Natural killer cell (primary cell): ENCODE data around the gene PSRC1. TPM values are rescaled to one million over a fixed set of nuclear protein-coding genes. Genes with fewer than 3 reads are reported as not detected.

Experiments used
- ATAC-seq, 3 donors: fragments of 150-1000 bp in 2 of 3; fragments of 200-7000 bp in 1 of 3; cut with Tn5 transposase; 1 replicate in 1 of 3; 2 replicates in 2 of 3; pipeline ENCODE4 v1.10.0; 2021; ENCODE audit warnings: mild to moderate bottlenecking in 2 of 3, moderate library complexity in 2 of 3
- DNase-seq, 2 donors: peaks; one replicate each; pipeline versions ENCODE4 v3.0.0 to v3.0.0-alpha.2; 2013 to 2021; ENCODE audit warnings: mixed read lengths in 1 of 2
- H3K27ac ChIP-seq: one replicate; pipeline ENCODE4 v1.5.1; 2013; ENCODE audit warnings: mild to moderate bottlenecking, low read length
- H3K27me3 ChIP-seq: one replicate; pipeline ENCODE4 v1.6.1; 2013; ENCODE audit warnings: low read length; ENCODE audit not compliant: control insufficient read depth, insufficient read depth
- H3K36me3 ChIP-seq: one replicate; pipeline ENCODE4 v1.6.1; 2013; ENCODE audit warnings: low read length; ENCODE audit not compliant: control insufficient read depth, insufficient read depth
- H3K4me1 ChIP-seq: one replicate; pipeline ENCODE4 v1.6.1; 2013; ENCODE audit warnings: low read length; ENCODE audit not compliant: control insufficient read depth, insufficient read depth
- H3K4me3 ChIP-seq: one replicate; pipeline ENCODE4 v1.5.1; 2013; ENCODE audit warnings: low read length
- H3K9me3 ChIP-seq: one replicate; pipeline ENCODE4 v1.6.1; 2013; ENCODE audit warnings: low read length; ENCODE audit not compliant: control insufficient read depth, insufficient read depth
- H3K27ac Mint-ChIP-seq, 2 donors: one replicate each; pipeline ENCODE4 v1.8.0; 2022; ENCODE audit warnings: mild to moderate bottlenecking in 2 of 2, mixed read lengths in 2 of 2, moderate library complexity in 1 of 2
- H3K27me3 Mint-ChIP-seq, 2 donors: one replicate each; pipeline ENCODE4 v1.8.0; 2022; ENCODE audit warnings: low read depth in 2 of 2, mixed read lengths in 2 of 2
- H3K36me3 Mint-ChIP-seq: one replicate; pipeline ENCODE4 v1.8.0; 2022; ENCODE audit warnings: mixed read lengths
- H3K4me1 Mint-ChIP-seq, 2 donors: one replicate each; pipeline ENCODE4 v1.8.0; 2022; ENCODE audit warnings: mixed read lengths in 2 of 2
- H3K4me3 Mint-ChIP-seq: one replicate; pipeline ENCODE4 v1.8.0; 2022; ENCODE audit warnings: mild to moderate bottlenecking, moderate library complexity, mixed read lengths
- H3K9me3 Mint-ChIP-seq, 2 donors: one replicate each; pipeline ENCODE4 v1.8.0; 2022; ENCODE audit warnings: mixed read lengths in 2 of 2
- WGBS: methylation state at CpG from one replicate; pipeline ENCODE4 v1.1.7; 2013; ENCODE audit warnings: missing lambda C conversion rate; ENCODE audit not compliant: insufficient coverage; 5-methylcytosine and 5-hydroxymethylcytosine counted together
- intact Hi-C: fragments of 100-400 bp; cut with micrococcal nuclease; formaldehyde crosslinking; loops from one replicate; pipeline ENCODE4 v1.14.2; 2022
- total RNA-seq, 4 donors: library from RNA; stranded (reverse); fragments of 120-200 nt in 1 of 4; gene quantifications; one replicate each; pipeline versions ENCODE4 v1.2.3 to v1.2.4, GENCODE V29; 2013 to 2022
- TF ChIP-seq, protein P1 (sequence below): fragments of 200-600 bp; IDR thresholded peaks from one replicate; pipeline ENCODE4 v1.8.0; 2022; ENCODE audit warnings: antibody characterized with exemption

The PSRC1 gene
- total RNA-seq, 3 donors from 2014 or later (not counting 1 experiment from before 2014, with no cell fraction given) = 1.1 to 2.4 (median 1.9) TPM

DNA sequence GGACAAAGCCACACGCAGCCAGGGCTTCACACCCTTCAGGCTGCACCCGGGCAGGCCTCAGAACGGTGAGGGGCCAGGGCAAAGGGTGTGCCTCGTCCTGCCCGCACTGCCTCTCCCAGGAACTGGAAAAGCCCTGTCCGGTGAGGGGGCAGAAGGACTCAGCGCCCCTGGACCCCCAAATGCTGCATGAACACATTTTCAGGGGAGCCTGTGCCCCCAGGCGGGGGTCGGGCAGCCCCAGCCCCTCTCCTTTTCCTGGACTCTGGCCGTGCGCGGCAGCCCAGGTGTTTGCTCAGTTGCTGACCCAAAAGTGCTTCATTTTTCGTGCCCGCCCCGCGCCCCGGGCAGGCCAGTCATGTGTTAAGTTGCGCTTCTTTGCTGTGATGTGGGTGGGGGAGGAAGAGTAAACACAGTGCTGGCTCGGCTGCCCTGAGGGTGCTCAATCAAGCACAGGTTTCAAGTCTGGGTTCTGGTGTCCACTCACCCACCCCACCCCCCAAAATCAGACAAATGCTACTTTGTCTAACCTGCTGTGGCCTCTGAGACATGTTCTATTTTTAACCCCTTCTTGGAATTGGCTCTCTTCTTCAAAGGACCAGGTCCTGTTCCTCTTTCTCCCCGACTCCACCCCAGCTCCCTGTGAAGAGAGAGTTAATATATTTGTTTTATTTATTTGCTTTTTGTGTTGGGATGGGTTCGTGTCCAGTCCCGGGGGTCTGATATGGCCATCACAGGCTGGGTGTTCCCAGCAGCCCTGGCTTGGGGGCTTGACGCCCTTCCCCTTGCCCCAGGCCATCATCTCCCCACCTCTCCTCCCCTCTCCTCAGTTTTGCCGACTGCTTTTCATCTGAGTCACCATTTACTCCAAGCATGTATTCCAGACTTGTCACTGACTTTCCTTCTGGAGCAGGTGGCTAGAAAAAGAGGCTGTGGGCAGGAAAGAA, 8.1 kb downstream of the PSRC1 start:
- H3K4me3 Mint-ChIP-seq = no peak overlapping the region
- no peaks in the 10 kb centered on the region for H3K36me3 ChIP-seq
- peaks cover 0 to 9% of the 10 kb centered on the region in 2 donors for H3K4me1 Mint-ChIP-seq
- H3K27ac ChIP-seq = no peak overlapping the region
- no peak for DNase-seq
- H3K36me3 Mint-ChIP-seq = no peaks in the 10 kb centered on the region
- peaks cover 5% of the 10 kb centered on the region for H3K4me1 ChIP-seq
- no peaks in the 10 kb centered on the region for H3K27me3 Mint-ChIP-seq
- no peaks in the 10 kb centered on the region for H3K9me3 Mint-ChIP-seq
- H3K27ac Mint-ChIP-seq = no peak overlapping the region
- TF ChIP-seq, protein P1, sequence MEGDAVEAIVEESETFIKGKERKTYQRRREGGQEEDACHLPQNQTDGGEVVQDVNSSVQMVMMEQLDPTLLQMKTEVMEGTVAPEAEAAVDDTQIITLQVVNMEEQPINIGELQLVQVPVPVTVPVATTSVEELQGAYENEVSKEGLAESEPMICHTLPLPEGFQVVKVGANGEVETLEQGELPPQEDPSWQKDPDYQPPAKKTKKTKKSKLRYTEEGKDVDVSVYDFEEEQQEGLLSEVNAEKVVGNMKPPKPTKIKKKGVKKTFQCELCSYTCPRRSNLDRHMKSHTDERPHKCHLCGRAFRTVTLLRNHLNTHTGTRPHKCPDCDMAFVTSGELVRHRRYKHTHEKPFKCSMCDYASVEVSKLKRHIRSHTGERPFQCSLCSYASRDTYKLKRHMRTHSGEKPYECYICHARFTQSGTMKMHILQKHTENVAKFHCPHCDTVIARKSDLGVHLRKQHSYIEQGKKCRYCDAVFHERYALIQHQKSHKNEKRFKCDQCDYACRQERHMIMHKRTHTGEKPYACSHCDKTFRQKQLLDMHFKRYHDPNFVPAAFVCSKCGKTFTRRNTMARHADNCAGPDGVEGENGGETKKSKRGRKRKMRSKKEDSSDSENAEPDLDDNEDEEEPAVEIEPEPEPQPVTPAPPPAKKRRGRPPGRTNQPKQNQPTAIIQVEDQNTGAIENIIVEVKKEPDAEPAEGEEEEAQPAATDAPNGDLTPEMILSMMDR = no peak
- 75% methylated on average over 23 of the region's 24 CpGs for WGBS
- no peaks in the 10 kb centered on the region for H3K9me3 ChIP-seq
- H3K4me3 ChIP-seq = no peak overlapping the region
- no peak for ATAC-seq
- no peaks in the 10 kb centered on the region for H3K27me3 ChIP-seq
- intact Hi-C loops = no loop called here

DNA sequence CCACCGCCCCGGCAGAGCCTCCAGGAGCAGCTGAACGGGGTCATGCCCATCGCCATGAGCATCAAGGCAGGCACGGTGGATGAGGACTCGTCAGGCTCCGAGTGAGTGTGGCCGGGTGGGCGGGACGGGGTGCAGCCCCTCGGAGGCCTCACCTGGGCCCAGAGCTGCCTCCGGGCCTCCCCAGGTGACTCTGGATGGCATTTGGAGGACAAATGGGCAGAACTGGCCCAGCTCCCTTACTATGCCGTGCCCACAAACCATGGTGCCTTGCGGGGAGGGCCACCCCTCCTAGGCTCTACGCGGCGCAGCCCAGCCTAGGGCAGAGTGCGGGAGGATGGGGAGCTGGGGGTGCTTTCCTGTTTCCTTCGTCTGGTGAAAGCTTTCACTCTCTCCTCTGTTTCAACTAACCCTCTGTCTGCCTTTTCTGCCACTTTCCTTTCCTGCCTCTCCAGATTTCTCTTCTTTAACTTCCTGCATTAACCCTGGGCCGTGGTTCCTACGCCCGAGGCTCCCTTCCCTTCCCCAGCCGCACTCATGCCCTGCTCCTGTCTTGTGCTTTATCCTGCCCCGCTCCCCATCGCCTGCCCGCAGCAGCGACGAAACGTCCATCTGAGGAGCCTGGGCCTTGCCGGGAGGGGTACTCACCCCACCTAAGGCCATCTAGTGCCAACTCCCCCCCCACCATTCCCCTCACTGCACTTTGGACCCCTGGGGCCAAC, 9.2 kb downstream of the PSRC1 start:
- H3K4me1 Mint-ChIP-seq = peaks cover 0 to 9% of the 10 kb centered on the region in 2 donors
- no peaks in the 10 kb centered on the region for H3K27me3 Mint-ChIP-seq
- peak overlapping the region in 1 of 2 donors; percentile 4 for H3K27ac Mint-ChIP-seq
- intact Hi-C loops = no loop called here
- TF ChIP-seq, protein P1 = no peak
- Histone ChIP-seq H3K9me3 (no peaks in the 10 kb centered on the region), H3K4me3 (no peak overlapping the region), H3K4me1 (peaks cover 5% of the 10 kb centered on the region), H3K27ac (no peak overlapping the region), H3K27me3 (no peaks in the 10 kb centered on the region), H3K36me3 (no peaks in the 10 kb centered on the region)
- no peaks in the 10 kb centered on the region for H3K36me3 Mint-ChIP-seq
- no peaks in the 10 kb centered on the region for H3K9me3 Mint-ChIP-seq
- no peak for DNase-seq
- no peak overlapping the region for H3K4me3 Mint-ChIP-seq
- ATAC-seq = no peak
- WGBS = 64% methylated on average over 30 of the region's 30 CpGs

DNA sequence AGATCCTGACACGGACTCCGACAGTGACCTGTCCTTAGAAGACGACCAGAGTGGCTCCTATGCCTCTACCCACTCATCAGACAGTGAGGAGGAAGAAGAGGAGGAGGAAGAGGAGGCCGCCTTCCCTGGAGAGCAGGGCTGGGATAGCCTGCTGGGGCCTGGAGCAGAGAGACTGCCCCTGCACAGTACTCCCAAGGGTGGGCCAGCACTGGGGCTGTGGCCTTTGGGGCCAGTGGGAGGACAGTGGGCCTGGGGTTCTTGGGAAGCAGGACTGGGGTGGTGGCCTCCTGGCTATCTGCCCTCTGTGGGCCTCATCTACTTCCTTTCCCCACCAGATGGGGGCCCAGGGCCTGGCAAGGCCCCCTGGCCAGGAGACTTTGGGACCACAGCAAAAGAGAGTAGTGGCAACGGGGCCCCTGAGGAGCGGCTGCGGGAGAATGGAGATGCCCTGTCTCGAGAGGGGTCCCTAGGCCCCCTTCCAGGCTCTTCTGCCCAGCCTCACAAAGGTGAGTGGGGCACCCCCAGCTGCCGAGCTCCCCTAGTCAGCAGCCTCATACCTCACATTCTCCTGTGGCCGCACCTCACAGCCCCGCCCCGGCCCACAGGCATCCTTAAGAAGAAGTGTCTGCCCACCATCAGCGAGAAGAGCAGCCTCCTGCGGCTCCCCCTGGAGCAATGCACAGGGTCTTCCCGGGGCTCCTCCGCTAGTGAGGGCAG, 10.0 kb downstream of the PSRC1 start:
- TF ChIP-seq, protein P1 = no peak
- Mint-ChIP-seq H3K4me3 (no peak overlapping the region), H3K36me3 (no peaks in the 10 kb centered on the region), H3K4me1 (peaks cover 0 to 9% of the 10 kb centered on the region in 2 donors), H3K9me3 (no peaks in the 10 kb centered on the region), H3K27me3 (no peaks in the 10 kb centered on the region), H3K27ac (no peak overlapping the region)
- intact Hi-C loops = no loop called here
- H3K27ac ChIP-seq = no peak overlapping the region
- no peaks in the 10 kb centered on the region for H3K36me3 ChIP-seq
- 89% methylated on average over 16 of the region's 16 CpGs for WGBS
- DNase-seq (no peak), ATAC-seq (no peak)
- peaks cover 5% of the 10 kb centered on the region for H3K4me1 ChIP-seq
- no peaks in the 10 kb centered on the region for H3K9me3 ChIP-seq
- H3K4me3 ChIP-seq = no peak overlapping the region
- no peaks in the 10 kb centered on the region for H3K27me3 ChIP-seq
